Measurements from ENCODE around the gene EHF.
"Not testable (repeated sequence)": the region's sequence is repeated elsewhere in the genome, so short reads cannot be mapped to it uniquely, and the experiment has no call there.

DNA sequence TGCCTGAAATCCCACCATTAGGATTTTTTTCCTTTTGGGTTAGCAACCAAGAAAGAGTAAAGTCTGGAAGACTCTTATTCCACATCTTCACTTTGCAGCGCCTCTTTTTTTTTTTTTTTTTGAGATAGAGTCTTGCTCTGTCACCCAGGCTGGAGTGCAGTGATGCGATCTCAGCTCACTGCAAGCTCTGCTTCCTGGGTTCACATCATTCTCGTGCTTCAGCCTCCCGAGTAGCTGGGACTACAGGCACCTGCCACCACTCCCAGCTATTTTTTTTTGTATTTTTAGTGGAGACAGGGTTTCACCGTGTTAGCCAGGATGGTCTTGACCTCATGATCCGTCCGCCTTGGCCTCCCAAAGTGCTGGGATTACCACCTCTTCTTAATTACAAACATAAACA is 31.7 kb upstream of the EHF start:
- TF ChIP-seq CTCF (IDR thresholded peaks at IDR 0.05); ZFX (IDR thresholded peaks at IDR 0.05; ENCODE audit: borderline replicate concordance): not testable (repeated sequence)

Measured in 22Rv1 (cell line).